B cell (primary cell): Measurements from ENCODE around the gene PPEF2. TPM values are rescaled to one million over a fixed set of nuclear protein-coding genes. Genes with fewer than 3 reads are reported as not detected.

Source experiments
- ATAC-seq: fragments of 200-7000 bp; cut with Tn5 transposase; one replicate; pipeline ENCODE4 v1.10.0; 2021; ENCODE audit warnings: low read depth, mild to moderate bottlenecking, moderate number of reproducible peaks, moderate library complexity
- CTCF ChIA-PET: fragments of 350-600 bp; sonication (Branson Sonifier 250); formaldehyde crosslinking; loops from one replicate; lab custom pipeline; 2021; ENCODE audit warnings: antibody characterized with exemption, inconsistent platforms; lab: Charles Lee
- POLR2A ChIA-PET: fragments of 350-600 bp; sonication (Branson Sonifier 250); formaldehyde crosslinking; loops from one replicate; lab custom pipeline; 2021; ENCODE audit warnings: antibody characterized with exemption; lab: Charles Lee
- DNase-seq: peaks from one replicate; pipeline ENCODE4 v3.0.0; 2013
- H2AFZ ChIP-seq: 2 replicates; pipeline ENCODE4 v1.6.1; 2012; ENCODE audit warnings: mild to moderate bottlenecking, low read depth, low read length; ENCODE audit not compliant: insufficient read depth, poor library complexity, severe bottlenecking
- H3K27ac ChIP-seq, 2 donors: 1 replicate in 1 of 2; 2 replicates in 1 of 2; pipeline ENCODE4 v1.5.1; 2012 to 2013; ENCODE audit warnings: low read length in 2 of 2, mild to moderate bottlenecking in 2 of 2, moderate library complexity in 1 of 2
- H3K27me3 ChIP-seq, 4 experiments: fragments of 200-600 bp in 1 of 4; sonication (generic) in 1 of 4; replicated peaks in 1 of 4; 1 replicate in 2 of 4; 2 replicates in 2 of 4; pipeline versions ENCODE4 v1.6.1 to v1.7.0; 2013 to 2016; ENCODE audit warnings: low read length in 3 of 4, mild to moderate bottlenecking in 2 of 4, mixed read lengths in 1 of 4, moderate library complexity in 1 of 4; ENCODE audit not compliant: insufficient read depth in 4 of 4, control insufficient read depth in 3 of 4; ENCODE audit errors: control extremely low read depth in 1 of 4
- H3K36me3 ChIP-seq, 2 experiments: replicated peaks in 1 of 2; 1 replicate in 1 of 2; 2 replicates in 1 of 2; pipeline versions ENCODE4 v1.6.1 to v1.7.1; 2013; ENCODE audit warnings: low read length in 1 of 2; ENCODE audit not compliant: insufficient read depth in 2 of 2, control insufficient read depth in 1 of 2; ENCODE audit errors: control extremely low read depth in 1 of 2, extremely low read depth in 1 of 2
- H3K4me1 ChIP-seq, 2 donors: fragments of 200-600 bp in 1 of 2; sonication (generic) in 1 of 2; 1 replicate in 1 of 2; 2 replicates in 1 of 2; pipeline versions ENCODE4 v1.5.1 to v1.6.1; 2013 to 2017; ENCODE audit warnings: low read length in 2 of 2; ENCODE audit not compliant: control insufficient read depth in 2 of 2, insufficient read depth in 2 of 2
- H3K4me2 ChIP-seq: replicated peaks from 2 replicates; pipeline ENCODE3; 2012; ENCODE audit warnings: mild to moderate bottlenecking, low read depth, low read length; ENCODE audit not compliant: poor library complexity, severe bottlenecking
- H3K4me3 ChIP-seq, 5 experiments: fragments of 200-600 bp in 1 of 5; sonication (generic) in 1 of 5; 1 replicate in 3 of 5; 2 replicates in 2 of 5; pipeline versions ENCODE4 v1.5.1 to v1.7.0; 2011 to 2016; ENCODE audit warnings: low read length in 4 of 5, mild to moderate bottlenecking in 4 of 5, low read depth in 2 of 5, control low read depth in 1 of 5, moderate library complexity in 1 of 5; ENCODE audit not compliant: insufficient read depth in 1 of 5; ENCODE audit errors: control extremely low read depth in 1 of 5, extremely low read depth in 1 of 5
- H3K79me2 ChIP-seq: fragments of 200-600 bp; sonication (generic); one replicate; pipeline ENCODE4 v1.6.0; 2016; ENCODE audit warnings: low read length; ENCODE audit not compliant: control insufficient read depth, insufficient read depth
- H3K9ac ChIP-seq: fragments of 200-600 bp; sonication (generic); 2 replicates; pipeline ENCODE4 v1.6.1; 2017; ENCODE audit warnings: mild to moderate bottlenecking, low read length, moderate library complexity
- H3K9me3 ChIP-seq, 3 donors: one replicate each; pipeline versions ENCODE4 v1.6.1 to v1.7.1; 2013; ENCODE audit warnings: low read length in 2 of 3; ENCODE audit not compliant: control insufficient read depth in 2 of 3, insufficient read depth in 1 of 3; ENCODE audit errors: control extremely low read depth in 1 of 3
- H4K20me1 ChIP-seq: 2 replicates; pipeline ENCODE4 v1.6.0; 2012; ENCODE audit warnings: mild to moderate bottlenecking, low read length; ENCODE audit not compliant: insufficient read depth, control insufficient read depth, poor library complexity, severe bottlenecking
- H3K27ac Mint-ChIP-seq: one replicate; pipeline ENCODE4 v1.8.0; 2021; ENCODE audit warnings: mixed read lengths
- H3K27me3 Mint-ChIP-seq: one replicate; pipeline ENCODE4 v1.8.0; 2021; ENCODE audit warnings: mixed read lengths
- H3K4me1 Mint-ChIP-seq: one replicate; pipeline ENCODE4 v1.8.0; 2021; ENCODE audit warnings: mixed read lengths
- H3K4me3 Mint-ChIP-seq: one replicate; pipeline ENCODE4 v1.8.0; 2021; ENCODE audit warnings: mixed read lengths
- H3K9me3 Mint-ChIP-seq: one replicate; pipeline ENCODE4 v1.8.0; 2022; ENCODE audit warnings: mixed read lengths; ENCODE audit not compliant: insufficient read depth
- EZH2 ChIP-seq: IDR thresholded peaks from 2 replicates; pipeline ENCODE4 v1.6.1; 2012; ENCODE audit warnings: borderline replicate concordance, low read depth, mild to moderate bottlenecking, moderate library complexity, low read length; ENCODE audit not compliant: insufficient read depth, poor library complexity, severe bottlenecking
- WGBS: methylation state at CpG from one replicate; pipeline ENCODE4 v1.1.5; 2013; ENCODE audit warnings: missing lambda C conversion rate; ENCODE audit not compliant: insufficient coverage; 5-methylcytosine and 5-hydroxymethylcytosine counted together
- intact Hi-C: fragments of 100-400 bp; cut with micrococcal nuclease; formaldehyde crosslinking; loops from one replicate; pipeline ENCODE4 v1.10.0; 2022
- polyA plus RNA-seq: library from polyadenylated mRNA; depleted of rRNA; stranded (reverse); fragments of >200 nt; gene quantifications from 2 replicates; pipeline ENCODE4 v1.2.3, GENCODE V29; 2012
- total RNA-seq, 2 donors: library from RNA; stranded (reverse); fragments of 120-200 nt in 1 of 2; gene quantifications; 1 replicate in 1 of 2; 2 replicates in 1 of 2; pipeline versions ENCODE4 v1.2.3 to v1.2.4, GENCODE V29; 2013 to 2022
- TF ChIP-seq, protein P1 (sequence below): fragments of 200-600 bp; IDR thresholded peaks from one replicate; pipeline ENCODE4 v1.8.0; 2022; ENCODE audit warnings: antibody characterized with exemption, mild to moderate bottlenecking

The PPEF2 gene
- total and polyA plus RNA-seq, 2 donors (not counting 1 experiment from before 2014, with no cell fraction given): 0.07 to 0.10 TPM

DNA sequence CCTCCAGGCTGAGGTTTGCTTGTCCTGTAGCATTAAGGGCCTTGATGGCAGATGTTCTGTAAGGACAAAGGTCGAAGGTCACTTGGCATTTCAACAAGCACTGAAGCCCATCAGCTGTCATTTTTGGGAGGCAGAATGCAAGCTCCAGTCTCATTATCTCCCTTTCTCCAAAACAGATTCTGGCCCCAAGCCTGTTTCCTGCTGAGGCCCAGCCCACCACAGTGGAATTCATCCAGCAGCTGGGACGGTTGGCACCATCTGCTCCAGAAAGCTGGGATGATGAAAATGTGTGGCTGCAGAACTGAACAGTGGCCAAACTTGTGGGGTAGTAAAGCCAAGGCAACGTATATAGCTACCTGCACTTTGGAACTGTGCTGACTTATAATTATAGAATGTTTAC is 17.7 kb upstream of the PPEF2 start:
- Histone ChIP-seq H2AFZ (no peak overlapping the region), H3K4me3 (no peak overlapping the region), H3K27me3 (no peaks in the 10 kb centered on the region), H4K20me1 (no peaks in the 10 kb centered on the region), H3K36me3 (peaks cover 0 to 70% of the 10 kb centered on the region in 2 experiments), H3K27ac (no peak overlapping the region), H3K4me1 (no peaks in the 10 kb centered on the region), H3K4me2 (no peak overlapping the region), H3K9ac (no peak overlapping the region), H3K9me3 (no peaks in the 10 kb centered on the region), H3K79me2 (no peaks in the 10 kb centered on the region)
- Mint-ChIP-seq H3K9me3 (no peaks in the 10 kb centered on the region), H3K4me3 (no peak overlapping the region), H3K27ac (no peak overlapping the region), H3K27me3 (no peaks in the 10 kb centered on the region), H3K4me1 (no peaks in the 10 kb centered on the region)
- ATAC-seq (no peak), DNase-seq (no peak)
- CTCF ChIA-PET: no interaction called here
- 100% methylated on average over 1 of the region's 3 CpGs for WGBS
- intact Hi-C loops: no loop called here
- POLR2A ChIA-PET: no interaction called here
- TF ChIP-seq, protein P1, sequence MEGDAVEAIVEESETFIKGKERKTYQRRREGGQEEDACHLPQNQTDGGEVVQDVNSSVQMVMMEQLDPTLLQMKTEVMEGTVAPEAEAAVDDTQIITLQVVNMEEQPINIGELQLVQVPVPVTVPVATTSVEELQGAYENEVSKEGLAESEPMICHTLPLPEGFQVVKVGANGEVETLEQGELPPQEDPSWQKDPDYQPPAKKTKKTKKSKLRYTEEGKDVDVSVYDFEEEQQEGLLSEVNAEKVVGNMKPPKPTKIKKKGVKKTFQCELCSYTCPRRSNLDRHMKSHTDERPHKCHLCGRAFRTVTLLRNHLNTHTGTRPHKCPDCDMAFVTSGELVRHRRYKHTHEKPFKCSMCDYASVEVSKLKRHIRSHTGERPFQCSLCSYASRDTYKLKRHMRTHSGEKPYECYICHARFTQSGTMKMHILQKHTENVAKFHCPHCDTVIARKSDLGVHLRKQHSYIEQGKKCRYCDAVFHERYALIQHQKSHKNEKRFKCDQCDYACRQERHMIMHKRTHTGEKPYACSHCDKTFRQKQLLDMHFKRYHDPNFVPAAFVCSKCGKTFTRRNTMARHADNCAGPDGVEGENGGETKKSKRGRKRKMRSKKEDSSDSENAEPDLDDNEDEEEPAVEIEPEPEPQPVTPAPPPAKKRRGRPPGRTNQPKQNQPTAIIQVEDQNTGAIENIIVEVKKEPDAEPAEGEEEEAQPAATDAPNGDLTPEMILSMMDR: no peak

DNA sequence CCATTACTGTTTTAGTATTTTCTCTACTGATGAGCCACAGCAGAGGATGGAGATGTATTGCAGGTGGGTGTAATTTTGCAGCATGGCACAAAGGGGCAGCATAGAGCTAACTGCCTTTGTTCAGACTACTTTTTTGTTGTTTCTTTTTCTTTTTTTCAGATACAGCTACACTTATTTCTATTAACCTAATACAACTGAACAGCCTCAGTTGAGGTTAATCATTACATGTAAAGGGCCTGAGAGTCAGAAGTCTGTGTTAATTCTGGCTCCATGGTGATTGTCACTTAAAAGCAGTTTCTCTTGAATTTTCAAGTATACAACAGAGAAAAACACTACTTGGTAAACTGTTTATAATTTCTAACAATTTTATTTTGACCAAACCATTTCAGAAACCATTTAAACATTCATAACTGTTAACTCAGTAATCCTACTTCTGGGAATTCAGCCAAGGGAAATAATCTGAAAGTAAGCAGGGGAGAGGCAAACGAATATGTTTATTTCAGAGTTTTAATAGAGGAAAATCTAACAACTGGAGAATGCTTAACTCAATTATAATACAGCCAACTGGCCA is 13.9 kb upstream of the PPEF2 start:
- Mint-ChIP-seq H3K27me3 (no peaks in the 10 kb centered on the region), H3K27ac (no peak overlapping the region), H3K4me1 (no peaks in the 10 kb centered on the region), H3K9me3 (no peaks in the 10 kb centered on the region), H3K4me3 (no peak overlapping the region)
- Histone ChIP-seq H3K4me3 (no peak overlapping the region), H3K27ac (no peak overlapping the region), H4K20me1 (no peaks in the 10 kb centered on the region), H3K4me1 (no peaks in the 10 kb centered on the region), H3K36me3 (peaks cover 0 to 46% of the 10 kb centered on the region in 2 experiments), H3K9ac (no peak overlapping the region), H3K27me3 (no peaks in the 10 kb centered on the region), H3K9me3 (no peaks in the 10 kb centered on the region), H2AFZ (no peak overlapping the region), H3K79me2 (no peaks in the 10 kb centered on the region), H3K4me2 (no peak overlapping the region)
- TF ChIP-seq EZH2: no peak
- TF ChIP-seq, protein P1: peak; percentile 79
- peak; percentile 48 for DNase-seq
- CTCF ChIA-PET: interaction anchor here (0.7 to 4.4 kb wide), 16 partner anchors 10 to 151 kb away, joined by 3 to 21 read pairs (median 7); partner anchors contain the start of genes NAAA and SDAD1
- peak; percentile 79 for ATAC-seq
- no CpG with 5 or more reads among the region's 1 CpG for WGBS
- intact Hi-C loops: loop anchor here (1.0 kb wide), 1 partner anchor 151 kb away; no protein-coding TSS in a partner anchor
- POLR2A ChIA-PET: no interaction called here
